Fibroblast of lung (primary cell): ENCODE measurements around the gene CCR7.
"Not testable (repeated sequence)": the region's sequence is repeated elsewhere in the genome, so short reads cannot be mapped to it uniquely, and the experiment has no call there.

ENCODE experiments used
- EZH2 ChIP-seq: IDR thresholded peaks from 2 replicates; pipeline ENCODE4 v1.5.1; 2012; ENCODE audit warnings: low read length, control low read depth, mild to moderate bottlenecking; ENCODE audit errors: missing control alignments
- TF ChIP-seq, protein P1 (sequence below), 2 donors: IDR thresholded peaks in 1 of 2; conservative IDR thresholded peaks in 1 of 2; 1 replicate in 1 of 2; 2 replicates in 1 of 2; pipeline ENCODE4 v1.5.1; 2011 to 2012; ENCODE audit warnings: low read length in 2 of 2, control low read depth in 1 of 2, inconsistent platforms in 1 of 2, low read depth in 1 of 2, mild to moderate bottlenecking in 1 of 2

DNA sequence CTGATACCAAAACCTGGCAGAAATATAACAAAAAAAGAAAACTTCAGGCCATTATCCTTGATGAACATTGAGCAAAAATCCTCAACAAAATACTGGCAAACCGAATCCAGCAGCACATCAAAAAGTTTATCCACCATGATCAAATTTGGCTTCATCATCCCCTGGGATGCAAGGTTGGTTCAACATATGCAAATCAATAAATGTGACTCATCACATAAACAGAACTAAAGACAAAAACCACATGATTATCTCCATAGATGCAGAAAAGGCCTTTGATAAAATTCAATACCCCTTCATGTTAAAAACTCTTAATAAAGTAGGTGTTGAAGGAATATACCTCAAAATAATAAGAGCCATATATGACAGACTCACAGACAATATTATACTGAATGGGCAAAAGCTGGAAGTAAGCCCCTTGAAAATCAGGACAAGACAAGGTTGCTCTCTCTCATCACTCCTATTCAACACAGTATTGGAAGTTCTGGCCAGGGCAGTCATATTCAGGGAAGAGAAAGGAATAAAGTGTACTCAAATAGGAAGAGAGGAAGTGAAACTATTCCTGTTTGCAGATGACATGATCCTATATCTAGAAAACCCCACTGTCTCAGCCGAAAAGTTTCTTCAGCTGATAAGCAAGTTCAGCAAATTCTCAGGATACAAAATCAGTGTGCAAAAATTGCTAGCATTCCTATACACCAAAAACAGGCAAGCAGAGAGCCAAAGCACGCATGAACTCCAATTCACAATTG, 7.1 kb upstream of the CCR7 start:
- TF ChIP-seq, protein P1, sequence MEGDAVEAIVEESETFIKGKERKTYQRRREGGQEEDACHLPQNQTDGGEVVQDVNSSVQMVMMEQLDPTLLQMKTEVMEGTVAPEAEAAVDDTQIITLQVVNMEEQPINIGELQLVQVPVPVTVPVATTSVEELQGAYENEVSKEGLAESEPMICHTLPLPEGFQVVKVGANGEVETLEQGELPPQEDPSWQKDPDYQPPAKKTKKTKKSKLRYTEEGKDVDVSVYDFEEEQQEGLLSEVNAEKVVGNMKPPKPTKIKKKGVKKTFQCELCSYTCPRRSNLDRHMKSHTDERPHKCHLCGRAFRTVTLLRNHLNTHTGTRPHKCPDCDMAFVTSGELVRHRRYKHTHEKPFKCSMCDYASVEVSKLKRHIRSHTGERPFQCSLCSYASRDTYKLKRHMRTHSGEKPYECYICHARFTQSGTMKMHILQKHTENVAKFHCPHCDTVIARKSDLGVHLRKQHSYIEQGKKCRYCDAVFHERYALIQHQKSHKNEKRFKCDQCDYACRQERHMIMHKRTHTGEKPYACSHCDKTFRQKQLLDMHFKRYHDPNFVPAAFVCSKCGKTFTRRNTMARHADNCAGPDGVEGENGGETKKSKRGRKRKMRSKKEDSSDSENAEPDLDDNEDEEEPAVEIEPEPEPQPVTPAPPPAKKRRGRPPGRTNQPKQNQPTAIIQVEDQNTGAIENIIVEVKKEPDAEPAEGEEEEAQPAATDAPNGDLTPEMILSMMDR (conservative IDR thresholded peaks at IDR 0.05 in 1 of 2, IDR thresholded peaks at IDR 0.05 in 1 of 2; ENCODE audit: low read depth in 1 of 2, low read length in 2 of 2): not testable (repeated sequence)
- TF ChIP-seq EZH2: not testable (repeated sequence)
